ENCODE measurements around the gene DNHD1. TPM values are rescaled to one million over a fixed set of nuclear protein-coding genes. Genes with fewer than 3 reads are reported as not detected.
A peak's percentile ranks its signal among the peaks of the same experiment; 100 is the strongest.

Gene DNHD1
- total RNA-seq = 10 to 100 TPM; 23.9 to 26.5 TPM

- no peak for DNase-seq (ENCODE audit: low spot score)
- no peak within 1 kb of the TSS for H3K4me3 ChIP-seq
- H3K27ac ChIP-seq = peak within 1 kb of the TSS; percentile 64 to 75
- no peaks in the 10 kb centered on the region for H3K36me3 ChIP-seq
- no peak for TF ChIP-seq CTCF (IDR thresholded peaks at IDR 0.05)
- no peak for ATAC-seq (ENCODE audit: insufficient number of reproducible peaks, low FRiP score, low read depth)
- H3K4me1 ChIP-seq (ENCODE audit: control insufficient read depth in 1 of 2, low read depth in 2 of 2) = peaks cover 8 to 34% of the 10 kb centered on the region in 2 donors
- no peaks in the 10 kb centered on the region for H3K27me3 ChIP-seq (replicated peaks; ENCODE audit: insufficient read depth)
- no peaks in the 10 kb centered on the region for H3K9me3 ChIP-seq
These were observed at the start of gene DNHD1 for GRCh38 chr11:6497069-6497839. TSS of gene DNHD1 (plus strand) at chr11:6497280. CDS start at chr11:6498216, 936 bp downstream.

- H3K27me3 ChIP-seq (replicated peaks; ENCODE audit: insufficient read depth) = no peaks in the 10 kb centered on the region
- no peak overlapping the region for H3K4me3 ChIP-seq
- H3K9me3 ChIP-seq = no peaks in the 10 kb centered on the region
- H3K36me3 ChIP-seq = peaks cover 38% of the 10 kb centered on the region
- no peak for ATAC-seq (ENCODE audit: insufficient number of reproducible peaks, low FRiP score, low read depth)
- H3K27ac ChIP-seq = no peak overlapping the region
- H3K4me1 ChIP-seq (ENCODE audit: control insufficient read depth in 1 of 2, low read depth in 2 of 2) = peaks cover 3 to 17% of the 10 kb centered on the region in 2 donors
- DNase-seq (ENCODE audit: low spot score) = no peak
- TF ChIP-seq CTCF (IDR thresholded peaks at IDR 0.05) = no peak
These were observed 48.5 kb upstream of the DNHD1 start for GRCh38 chr11:6448574-6448973.

GRCh38 chr11:6452219-6452618, 44.9 kb upstream of the DNHD1 start:
- no peak for DNase-seq (ENCODE audit: low spot score)
- no peak for ATAC-seq (ENCODE audit: insufficient number of reproducible peaks, low FRiP score, low read depth)
- peaks cover 69% of the 10 kb centered on the region for H3K36me3 ChIP-seq
- no peak for TF ChIP-seq CTCF (IDR thresholded peaks at IDR 0.05)
- H3K27ac ChIP-seq = peak overlapping the region; percentile 60 to 63
- no peak overlapping the region for H3K4me3 ChIP-seq
- H3K9me3 ChIP-seq = no peaks in the 10 kb centered on the region
- no peaks in the 10 kb centered on the region for H3K27me3 ChIP-seq (replicated peaks; ENCODE audit: insufficient read depth)
- peaks cover 3 to 17% of the 10 kb centered on the region in 2 donors for H3K4me1 ChIP-seq (ENCODE audit: control insufficient read depth in 1 of 2, low read depth in 2 of 2)

GRCh38 chr11:6453152-6453551, 43.9 kb upstream of the DNHD1 start:
- H3K27me3 ChIP-seq (replicated peaks; ENCODE audit: insufficient read depth) = no peaks in the 10 kb centered on the region
- H3K4me3 ChIP-seq = no peak overlapping the region
- peak overlapping the region in 1 of 2 donors; percentile 60 for H3K27ac ChIP-seq
- peaks cover 3 to 17% of the 10 kb centered on the region in 2 donors for H3K4me1 ChIP-seq (ENCODE audit: control insufficient read depth in 1 of 2, low read depth in 2 of 2)
- TF ChIP-seq CTCF (IDR thresholded peaks at IDR 0.05) = no peak
- DNase-seq (ENCODE audit: low spot score) (no peak), ATAC-seq (ENCODE audit: insufficient number of reproducible peaks, low FRiP score, low read depth) (no peak)
- no peaks in the 10 kb centered on the region for H3K9me3 ChIP-seq
- peaks cover 72% of the 10 kb centered on the region for H3K36me3 ChIP-seq

- Histone ChIP-seq H3K4me3 (no peak overlapping the region), H3K4me1 (ENCODE audit: control insufficient read depth in 1 of 2, low read depth in 2 of 2) (peaks cover 3 to 17% of the 10 kb centered on the region in 2 donors), H3K36me3 (peaks cover 66% of the 10 kb centered on the region), H3K9me3 (no peaks in the 10 kb centered on the region), H3K27me3 (replicated peaks; ENCODE audit: insufficient read depth) (no peaks in the 10 kb centered on the region), H3K27ac (no peak overlapping the region)
- ATAC-seq (ENCODE audit: insufficient number of reproducible peaks, low FRiP score, low read depth) (no peak), DNase-seq (ENCODE audit: low spot score) (no peak)
- no peak for TF ChIP-seq CTCF (IDR thresholded peaks at IDR 0.05)
These were observed 42.0 kb upstream of the DNHD1 start for GRCh38 chr11:6455070-6455469.
